LNCaP clone FGC (cell line): ENCODE data around the gene F11.

Experiments used
- DNase-seq: peaks from one replicate; pipeline ENCODE4 v3.0.0-alpha.2; 2011; ENCODE audit warnings: low read depth
- H3K4me3 ChIP-seq: 2 replicates; pipeline ENCODE4 v1.5.1; 2011; ENCODE audit warnings: mild to moderate bottlenecking, low read depth, low read length, control low read depth
- CTCF ChIP-seq: IDR thresholded peaks from 2 replicates; pipeline ENCODE4 v1.5.1; 2012; ENCODE audit warnings: mild to moderate bottlenecking; ENCODE audit not compliant: control insufficient read depth, insufficient read depth; ENCODE audit errors: extremely low read depth

The F11 gene

GRCh38 chr4:186286581-186286980 is 20.6 kb downstream of the F11 start:
- no peak overlapping the region for H3K4me3 ChIP-seq
- DNase-seq: no peak
- TF ChIP-seq CTCF: no peak

DNA sequence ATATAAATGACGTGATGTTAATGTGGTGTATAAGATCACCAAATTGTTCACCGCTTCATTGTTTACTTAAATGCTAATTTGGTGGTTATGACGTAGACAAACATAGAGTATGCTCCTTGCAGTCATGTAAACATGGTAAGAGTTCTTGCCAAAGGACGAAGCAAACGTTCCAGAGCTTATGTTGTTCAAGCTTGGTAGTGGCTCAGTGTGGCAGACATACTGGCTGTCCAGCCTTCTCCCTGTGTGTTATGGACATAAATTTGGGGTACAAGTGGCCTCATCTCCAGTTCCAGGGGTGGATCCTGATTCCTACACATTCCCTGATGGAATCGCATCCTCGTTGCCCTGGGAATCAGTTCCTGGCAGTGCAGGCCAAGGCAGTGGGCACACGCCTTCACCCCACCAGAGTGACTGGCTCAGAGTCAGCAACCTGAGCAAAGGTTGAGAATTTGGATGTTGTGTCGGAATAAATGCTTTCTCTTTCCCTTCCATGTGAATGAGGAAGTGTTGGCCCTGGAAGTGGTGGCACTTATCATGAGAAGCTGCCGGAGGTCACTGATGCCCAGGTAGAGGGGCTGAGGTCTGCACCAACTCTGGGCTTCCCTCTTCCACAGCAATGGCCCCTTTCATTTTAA is 25.4 kb downstream of the F11 start:
- no peak for TF ChIP-seq CTCF
- no peak overlapping the region for H3K4me3 ChIP-seq
- no peak for DNase-seq

- no peak for TF ChIP-seq CTCF
- H3K4me3 ChIP-seq: no peak overlapping the region
- DNase-seq: no peak
These were observed 28.2 kb downstream of the F11 start for GRCh38 chr4:186294160-186294559.

- DNase-seq: no peak
- TF ChIP-seq CTCF: no peak
- no peak overlapping the region for H3K4me3 ChIP-seq
These were observed 30.5 kb downstream of the F11 start for GRCh38 chr4:186296481-186296880.

DNA sequence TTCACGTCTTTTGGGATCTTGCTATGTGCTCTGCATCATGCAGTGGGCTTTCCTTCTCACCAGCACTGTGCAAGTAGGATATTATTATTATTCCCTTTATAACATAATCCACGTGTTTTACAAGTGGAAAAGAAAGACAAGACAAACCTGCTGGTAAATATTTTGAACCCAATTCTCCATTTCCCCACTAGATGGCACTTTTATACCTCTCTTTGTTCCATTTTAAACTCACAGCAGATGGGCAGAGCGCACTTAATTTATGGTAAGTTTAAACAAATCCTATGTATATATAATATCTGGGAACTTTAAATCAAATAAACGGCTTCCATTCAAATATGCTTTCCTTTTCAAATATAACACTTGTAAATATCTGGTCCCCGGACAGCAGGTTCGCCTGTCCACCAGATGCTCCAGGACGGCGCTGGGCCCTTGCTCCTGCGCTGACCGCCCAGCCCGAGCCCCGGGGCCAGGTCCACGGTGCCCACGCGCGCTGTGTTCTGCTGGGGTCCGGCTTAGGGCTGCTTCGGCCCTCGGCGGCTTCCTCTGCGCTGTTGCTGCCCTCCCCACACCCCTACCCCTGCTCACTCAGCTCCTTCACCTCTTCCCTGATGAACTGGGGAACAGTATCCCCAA is 31.1 kb downstream of the F11 start:
- peak; percentile 53 for TF ChIP-seq CTCF
- DNase-seq: peak; percentile 49
- H3K4me3 ChIP-seq: no peak overlapping the region

- TF ChIP-seq CTCF: no peak
- DNase-seq: no peak
- no peak overlapping the region for H3K4me3 ChIP-seq
These were observed 32.1 kb downstream of the F11 start for GRCh38 chr4:186298031-186298647.
